NCI-H128 (cell line): ENCODE measurements around the gene PRDM15.

Experiments
- DNase-seq: peaks from one replicate; lab custom pipeline; 2025; ENCODE audit not compliant: unreplicated experiment; lab: John Stamatoyannopoulos, UW

PRDM15 gene

GRCh38 chr21:41865002-41865777, 14.0 kb downstream of the PRDM15 start:
- no peak for DNase-seq

DNA sequence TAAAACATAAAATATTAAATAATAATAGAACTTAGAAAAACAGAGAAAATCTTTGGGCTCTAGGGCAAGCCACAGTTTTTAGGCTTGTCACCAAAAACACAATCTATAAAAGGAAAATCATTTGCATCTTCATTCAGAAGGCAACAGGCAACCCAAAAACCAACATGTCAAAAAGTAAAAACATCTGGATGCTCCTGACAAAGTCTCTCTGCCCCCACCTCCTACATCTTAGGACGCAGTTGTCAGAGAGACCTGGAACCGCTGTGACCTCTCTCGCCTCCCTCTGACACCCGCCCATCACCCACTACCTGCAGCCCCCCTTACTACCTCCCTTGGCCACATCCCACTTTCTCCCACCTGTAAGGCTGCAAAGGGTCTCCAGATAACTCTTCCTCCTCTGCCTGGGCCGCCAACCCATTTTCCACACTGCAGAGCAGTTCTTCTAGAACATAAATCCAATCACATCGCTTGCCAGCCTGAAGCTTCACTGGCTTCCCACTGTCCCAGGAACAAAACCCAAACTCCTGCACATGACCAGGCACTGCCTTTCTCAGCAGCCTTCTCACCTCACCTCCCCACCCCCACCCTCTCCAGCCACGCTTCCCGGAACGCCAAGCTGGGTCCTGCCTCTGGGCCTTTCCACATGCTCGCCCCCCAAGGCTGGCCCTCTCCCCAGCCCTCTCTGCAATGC, 14.7 kb downstream of the PRDM15 start:
- DNase-seq = no peak

GRCh38 chr21:41863439-41863740, 15.8 kb downstream of the PRDM15 start:
- DNase-seq = no peak

GRCh38 chr21:41861987-41862386, 17.2 kb downstream of the PRDM15 start:
- no peak for DNase-seq

GRCh38 chr21:41861255-41861654, 17.9 kb downstream of the PRDM15 start:
- no peak for DNase-seq

GRCh38 chr21:41859297-41859980, 19.7 kb downstream of the PRDM15 start:
- no peak for DNase-seq

DNA sequence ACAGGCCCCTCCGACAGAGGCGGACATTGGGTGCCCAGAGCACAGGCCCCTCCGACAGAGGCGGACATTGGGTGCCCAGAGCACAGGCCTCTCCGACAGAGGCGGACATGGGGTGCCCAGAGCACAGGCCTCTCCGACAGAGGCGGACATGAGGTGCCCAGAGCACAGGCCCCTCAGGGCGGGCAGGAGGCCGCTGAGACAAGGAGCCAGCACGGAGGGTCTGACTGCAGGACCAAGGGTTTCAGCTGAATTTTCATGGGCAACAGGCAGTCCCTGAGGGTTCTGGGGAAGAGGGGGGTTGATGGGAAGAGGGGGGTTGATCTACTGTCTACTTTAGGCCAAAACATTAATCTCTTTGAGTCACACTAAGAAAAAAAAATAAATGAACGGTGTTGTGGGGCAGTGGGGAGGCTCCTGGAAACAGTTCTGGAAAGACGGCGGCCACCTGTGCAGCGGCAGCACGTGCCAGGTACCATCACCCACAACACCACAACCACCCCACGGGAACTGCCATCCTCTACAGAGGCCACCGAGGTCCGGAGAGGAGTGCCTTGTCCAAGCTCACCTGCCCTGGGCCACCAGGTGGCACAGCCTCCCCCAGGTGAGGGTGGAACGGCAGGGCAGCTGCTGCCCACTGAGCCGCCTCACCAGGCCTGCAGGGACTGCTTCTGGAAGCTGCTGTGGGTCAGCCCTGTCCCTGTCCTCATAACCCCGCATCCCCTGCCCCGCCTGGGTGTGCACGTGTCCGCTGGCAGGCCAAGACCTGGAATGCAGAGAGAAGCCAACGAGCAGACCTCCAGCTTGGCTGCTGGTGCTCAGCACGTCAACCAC, 20.5 kb downstream of the PRDM15 start:
- DNase-seq = no peak

- DNase-seq = no peak
Observed at GRCh38 chr21:41857771-41858300, 21.3 kb downstream of the PRDM15 start.

GRCh38 chr21:41856572-41856971, 22.6 kb downstream of the PRDM15 start:
- no peak for DNase-seq

GRCh38 chr21:41854426-41854995, 24.6 kb downstream of the PRDM15 start:
- DNase-seq = no peak

DNA sequence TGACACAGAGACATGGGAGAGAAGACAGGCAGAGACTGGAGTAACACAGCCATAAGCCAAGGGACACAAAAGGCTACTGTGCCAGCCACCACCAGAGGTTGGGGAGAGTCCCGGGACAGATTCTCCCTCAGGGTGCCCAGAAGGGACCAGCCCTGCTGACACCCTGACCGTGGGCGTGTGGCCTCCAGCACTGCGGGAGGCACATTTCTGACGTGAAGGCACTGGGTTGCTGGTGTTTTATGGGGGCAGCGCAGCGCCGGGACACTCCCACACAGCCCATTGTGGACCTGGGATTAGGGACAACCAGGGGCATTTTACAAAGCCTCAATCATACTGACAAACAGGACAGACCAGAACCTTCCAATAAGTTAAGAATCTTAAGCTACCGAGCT, 26.2 kb downstream of the PRDM15 start:
- no peak for DNase-seq

DNA sequence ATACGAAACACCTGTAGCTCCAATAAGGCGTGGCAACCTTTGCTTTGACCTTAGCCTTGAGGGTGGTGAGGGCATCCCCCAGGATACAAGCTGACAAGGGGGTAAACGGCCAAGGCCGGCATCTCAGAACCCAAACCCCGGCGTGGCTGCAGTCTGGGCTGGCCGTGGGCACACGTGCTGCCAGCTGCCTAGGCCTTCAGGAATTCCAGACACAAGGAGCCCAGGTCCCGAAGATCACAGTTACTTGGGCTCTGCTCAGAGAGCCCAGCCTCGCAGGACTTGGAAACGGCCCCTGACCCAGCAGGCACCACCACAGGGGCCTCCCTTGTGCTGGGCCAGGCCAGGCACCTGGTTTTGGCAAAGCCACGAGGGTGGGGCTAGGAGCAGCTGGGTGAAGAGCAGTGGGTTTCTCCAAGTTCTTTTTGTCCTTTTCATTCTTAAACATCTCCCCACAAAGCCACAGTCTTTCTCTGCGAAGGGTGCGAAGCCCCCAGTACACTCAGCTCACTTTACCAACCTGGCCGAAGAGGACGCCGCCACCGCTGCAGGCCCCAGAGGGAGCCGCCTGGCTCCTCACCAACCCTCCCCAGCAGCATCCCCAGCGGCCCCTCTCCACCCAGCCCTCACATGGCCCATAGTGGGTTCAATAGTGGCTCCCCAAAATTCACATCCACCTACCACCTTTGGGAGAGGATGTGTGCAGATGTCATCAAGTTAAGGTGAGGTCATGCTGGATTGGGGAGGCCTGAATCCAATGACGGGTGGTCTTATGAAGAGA, 26.8 kb downstream of the PRDM15 start:
- no peak for DNase-seq

DNA sequence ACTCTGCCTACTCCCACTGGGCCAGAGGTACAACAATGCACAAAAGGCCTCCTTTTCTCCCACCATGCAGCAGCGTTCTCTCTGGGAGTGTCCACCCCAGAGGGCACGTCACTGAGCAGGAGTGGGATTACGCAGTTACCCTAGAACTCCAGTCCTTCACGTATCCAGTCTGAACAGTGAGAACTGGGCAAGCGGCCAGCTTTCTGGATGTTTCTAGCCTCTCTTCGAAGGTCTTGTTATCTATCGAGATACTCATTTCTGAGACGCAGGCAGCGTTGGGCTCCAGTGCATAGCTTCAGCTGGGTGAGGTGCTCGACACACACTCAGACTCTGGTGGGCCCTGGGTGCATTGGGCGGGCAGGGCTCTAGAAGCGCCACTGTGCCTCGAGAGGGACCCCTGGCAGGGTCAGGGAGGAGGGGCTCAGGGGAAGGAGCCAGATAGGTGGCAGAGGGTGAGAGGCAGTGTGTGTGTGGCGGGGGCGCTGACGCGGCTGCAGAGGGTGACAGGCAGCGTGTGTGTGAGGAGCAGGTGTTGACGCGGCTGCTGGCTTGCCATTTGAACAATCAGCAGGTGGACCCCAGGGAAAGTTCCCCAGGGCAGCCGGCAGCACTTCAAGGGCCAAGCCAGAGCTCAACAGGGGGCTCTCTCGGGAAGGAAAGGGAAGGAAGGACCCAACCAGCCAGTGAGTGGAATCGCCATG, 27.9 kb downstream of the PRDM15 start:
- DNase-seq = no peak

DNA sequence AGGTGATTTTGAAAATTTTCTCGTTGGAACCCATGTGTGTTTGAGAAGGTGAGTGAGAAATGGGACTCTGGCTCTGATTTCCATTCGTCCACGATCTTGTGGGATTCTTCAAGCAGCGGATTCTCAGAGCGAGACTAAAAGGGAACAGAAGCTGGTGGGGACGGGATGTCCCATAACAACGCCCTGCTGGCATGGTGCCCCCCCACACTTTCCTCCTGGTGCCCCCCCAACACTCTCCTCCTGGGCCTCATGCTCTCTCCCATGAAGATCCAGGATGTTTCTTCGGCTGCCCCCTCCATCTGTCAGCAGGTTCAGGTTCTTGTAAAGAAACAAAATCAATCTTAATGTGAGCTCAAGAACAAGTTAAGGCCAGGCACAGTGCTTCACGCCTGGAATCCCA, 29.1 kb downstream of the PRDM15 start:
- DNase-seq = no peak

- no peak for DNase-seq
Observed at GRCh38 chr21:41848958-41849580, 30.1 kb downstream of the PRDM15 start.

DNA sequence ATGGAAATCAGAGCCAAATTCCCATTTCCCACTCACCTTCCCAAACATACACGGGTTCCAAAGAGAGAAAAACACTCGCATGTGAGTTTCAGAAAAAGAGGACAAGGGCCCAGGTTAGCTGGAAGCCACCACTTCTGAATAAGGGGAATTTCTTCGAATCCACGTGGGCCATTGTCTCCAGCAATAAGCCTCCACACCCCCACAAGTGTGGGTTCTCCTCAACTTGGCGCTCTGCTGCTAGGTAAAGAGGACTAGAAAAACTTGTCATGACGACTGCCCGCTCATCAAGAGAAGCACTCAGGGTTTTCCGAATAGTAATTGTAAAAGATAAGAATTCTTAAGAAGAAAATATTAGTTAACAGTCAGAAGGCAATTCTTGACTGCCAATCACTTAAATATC, 30.6 kb downstream of the PRDM15 start:
- no peak for DNase-seq

DNA sequence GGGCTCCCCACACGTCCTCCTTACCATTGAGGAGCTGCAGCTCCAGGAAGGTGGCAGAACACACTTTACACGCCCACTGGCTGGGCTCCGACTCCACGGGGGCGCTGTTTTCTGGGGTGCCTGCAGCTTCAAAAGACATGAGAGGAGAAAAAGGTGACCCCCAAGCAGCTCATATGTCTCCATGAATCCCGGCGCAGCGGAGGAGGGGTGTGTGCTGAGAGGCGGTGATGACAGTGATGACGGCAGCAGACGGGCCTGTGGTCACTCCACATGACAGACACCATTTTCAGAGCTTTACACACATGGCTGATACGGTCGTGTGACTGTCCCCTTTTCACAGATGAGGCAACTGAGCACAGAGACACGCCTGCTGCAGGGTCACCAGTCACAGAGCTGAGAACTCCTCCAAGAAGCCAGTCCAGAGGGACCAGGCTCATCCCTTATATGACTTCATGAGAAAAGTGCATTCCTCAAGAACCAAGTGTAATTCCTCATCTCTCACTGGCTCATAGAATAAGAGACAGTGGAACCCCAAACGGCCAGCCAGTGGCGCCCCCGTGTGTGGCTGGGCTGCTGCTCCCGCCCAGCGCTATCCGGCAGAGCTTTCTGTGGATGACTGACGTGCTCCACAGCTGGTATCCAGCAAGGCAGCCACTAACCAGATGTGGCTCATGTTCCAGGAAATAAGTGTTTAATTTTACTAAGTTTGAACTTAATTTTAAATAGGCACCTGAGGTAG, 31.9 kb downstream of the PRDM15 start:
- no peak for DNase-seq

GRCh38 chr21:41846536-41846935, 32.6 kb downstream of the PRDM15 start:
- no peak for DNase-seq

- DNase-seq = no peak
Observed at GRCh38 chr21:41846033-41846317, 33.2 kb downstream of the PRDM15 start.
